HG03378 (cell line): ENCODE data around the gene THBS3.
"Not testable (repeated sequence)": the region's sequence is repeated elsewhere in the genome, so short reads cannot be mapped to it uniquely, and the experiment has no call there.

Experiments used
- ATAC-seq: cut with Tn5 transposase; IDR thresholded peaks from one replicate; pipeline ENCODE4 v1.9.1; 2021; ENCODE audit warnings: mild to moderate bottlenecking, moderate library complexity; ENCODE audit not compliant: unreplicated experiment

The THBS3 gene

GRCh38 chr1:155175281-155175926 is 32.3 kb downstream of the THBS3 start:
- no peak for ATAC-seq

- ATAC-seq = no peak
These were observed 33.1 kb downstream of the THBS3 start for GRCh38 chr1:155174324-155175280.

GRCh38 chr1:155173478-155174323 is 34.0 kb downstream of the THBS3 start, which contains the start of gene TRIM46:
TRIM46 (plus strand) TSS chr1:155173849; CDS start chr1:155173967, 118 bp downstream.
- ATAC-seq = no peak

GRCh38 chr1:155172732-155173477 is 34.8 kb downstream of the THBS3 start, which contains the start of gene KRTCAP2:
KRTCAP2 (minus strand) TSS chr1:155173304; CDS start chr1:155173224, 80 bp downstream.
- ATAC-seq = peak; percentile 61

GRCh38 chr1:155171836-155172731 is 35.6 kb downstream of the THBS3 start:
- peak; percentile 7 for ATAC-seq

- no peak for ATAC-seq
These were observed 36.9 kb downstream of the THBS3 start for GRCh38 chr1:155170806-155171205.

- no peak for ATAC-seq
These were observed 37.5 kb downstream of the THBS3 start for GRCh38 chr1:155170101-155170785.

GRCh38 chr1:155169541-155169940 is 38.2 kb downstream of the THBS3 start:
- no peak for ATAC-seq

GRCh38 chr1:155168456-155169210 is 39.1 kb downstream of the THBS3 start:
- no peak for ATAC-seq

GRCh38 chr1:155168105-155168445 is 39.6 kb downstream of the THBS3 start:
- ATAC-seq = not testable (repeated sequence)

GRCh38 chr1:155167166-155168104 is 40.3 kb downstream of the THBS3 start:
- ATAC-seq = no peak

GRCh38 chr1:155166471-155167165 is 41.1 kb downstream of the THBS3 start:
- no peak for ATAC-seq

GRCh38 chr1:155166051-155166470 is 41.6 kb downstream of the THBS3 start:
- no peak for ATAC-seq

GRCh38 chr1:155164625-155165024 is 43.1 kb downstream of the THBS3 start:
- ATAC-seq = not testable (repeated sequence)

- not testable (repeated sequence) for ATAC-seq
These were observed 43.9 kb downstream of the THBS3 start for GRCh38 chr1:155163785-155164184.

- not testable (repeated sequence) for ATAC-seq
These were observed 45.1 kb downstream of the THBS3 start for GRCh38 chr1:155162631-155163030.
